ENCODE results near the gene BRSK1.

Gene BRSK1

DNA sequence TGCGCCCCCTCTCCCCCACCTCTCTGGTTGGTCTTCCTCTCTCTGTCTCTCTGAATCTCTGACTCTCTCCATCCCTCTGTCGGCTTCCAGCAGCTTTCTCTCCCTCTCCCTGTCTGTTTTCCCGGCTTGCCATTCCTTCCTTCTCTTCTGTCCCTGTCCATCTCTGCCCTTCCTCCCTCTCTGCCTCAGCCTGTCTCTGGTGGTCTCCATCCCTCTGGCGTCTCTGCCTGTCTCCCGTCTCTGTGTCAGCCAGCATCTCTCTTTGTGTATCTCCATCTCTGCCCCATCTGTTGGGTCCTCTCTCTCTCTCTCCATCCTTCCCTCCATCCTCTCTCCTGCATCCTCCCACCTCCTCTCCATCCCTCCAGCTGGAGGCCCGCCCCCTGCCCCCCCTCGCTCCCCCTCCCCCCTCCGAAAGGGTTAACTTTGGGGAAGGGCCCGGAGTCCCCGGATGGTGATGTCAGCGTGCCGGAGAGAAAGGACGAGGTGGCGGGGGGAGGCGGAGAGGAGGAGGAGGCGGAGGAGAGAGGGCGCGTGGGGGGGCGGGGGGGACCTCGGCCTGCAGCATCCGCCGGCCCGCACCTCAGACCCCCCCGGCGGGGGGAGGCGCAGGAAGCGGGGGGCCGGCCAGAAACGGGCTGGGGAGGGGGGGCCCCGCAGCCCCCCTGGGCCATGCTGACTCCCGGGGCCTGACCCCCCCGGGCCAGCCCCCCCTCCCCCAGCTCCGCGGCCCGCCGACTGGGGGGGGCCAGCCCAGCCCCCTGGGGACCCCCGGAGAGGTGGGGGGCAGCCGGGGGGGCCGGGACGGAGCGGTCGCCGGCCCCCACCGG lies at the start of gene BRSK1:
Gene BRSK1, plus strand, starts transcription at position 450 of the 830 bp plus-strand sequence. CDS start 446 bp downstream, outside the sequence.
- H3K4me3 ChIP-seq (ENCODE audit: low read depth, low read length) = no peak within 1 kb of the TSS
- TF ChIP-seq, protein P1, sequence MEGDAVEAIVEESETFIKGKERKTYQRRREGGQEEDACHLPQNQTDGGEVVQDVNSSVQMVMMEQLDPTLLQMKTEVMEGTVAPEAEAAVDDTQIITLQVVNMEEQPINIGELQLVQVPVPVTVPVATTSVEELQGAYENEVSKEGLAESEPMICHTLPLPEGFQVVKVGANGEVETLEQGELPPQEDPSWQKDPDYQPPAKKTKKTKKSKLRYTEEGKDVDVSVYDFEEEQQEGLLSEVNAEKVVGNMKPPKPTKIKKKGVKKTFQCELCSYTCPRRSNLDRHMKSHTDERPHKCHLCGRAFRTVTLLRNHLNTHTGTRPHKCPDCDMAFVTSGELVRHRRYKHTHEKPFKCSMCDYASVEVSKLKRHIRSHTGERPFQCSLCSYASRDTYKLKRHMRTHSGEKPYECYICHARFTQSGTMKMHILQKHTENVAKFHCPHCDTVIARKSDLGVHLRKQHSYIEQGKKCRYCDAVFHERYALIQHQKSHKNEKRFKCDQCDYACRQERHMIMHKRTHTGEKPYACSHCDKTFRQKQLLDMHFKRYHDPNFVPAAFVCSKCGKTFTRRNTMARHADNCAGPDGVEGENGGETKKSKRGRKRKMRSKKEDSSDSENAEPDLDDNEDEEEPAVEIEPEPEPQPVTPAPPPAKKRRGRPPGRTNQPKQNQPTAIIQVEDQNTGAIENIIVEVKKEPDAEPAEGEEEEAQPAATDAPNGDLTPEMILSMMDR (IDR thresholded peaks at IDR 0.05; ENCODE audit: low read depth, low read length, missing control alignments) = no peak
- no peak for DNase-seq (ENCODE audit: low read depth)

DNA sequence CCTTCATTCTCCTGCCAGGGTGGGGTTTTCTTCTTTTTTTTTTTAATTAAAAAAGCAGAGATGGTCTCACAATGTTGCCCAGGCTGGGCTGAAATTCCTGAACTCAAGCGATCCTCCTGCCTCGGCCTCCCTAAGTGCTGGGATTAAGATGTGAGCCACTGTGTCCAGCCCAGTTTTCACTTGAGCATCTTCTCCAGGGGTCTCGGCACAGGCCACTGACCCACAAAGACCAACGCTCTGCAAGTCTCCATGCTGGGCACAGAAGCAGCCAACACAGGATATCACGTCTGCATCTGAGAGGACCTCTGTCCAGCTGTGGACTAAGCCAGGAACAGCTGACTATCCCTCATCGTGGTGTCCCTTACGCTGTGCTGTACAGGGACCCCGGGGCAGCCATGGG lies 45.8 kb upstream of the BRSK1 start:
- no peak for DNase-seq (ENCODE audit: low read depth)
- TF ChIP-seq, protein P1 (IDR thresholded peaks at IDR 0.05; ENCODE audit: low read depth, low read length, missing control alignments) = no peak
- H3K4me3 ChIP-seq (ENCODE audit: low read depth, low read length) = no peak overlapping the region

DNA sequence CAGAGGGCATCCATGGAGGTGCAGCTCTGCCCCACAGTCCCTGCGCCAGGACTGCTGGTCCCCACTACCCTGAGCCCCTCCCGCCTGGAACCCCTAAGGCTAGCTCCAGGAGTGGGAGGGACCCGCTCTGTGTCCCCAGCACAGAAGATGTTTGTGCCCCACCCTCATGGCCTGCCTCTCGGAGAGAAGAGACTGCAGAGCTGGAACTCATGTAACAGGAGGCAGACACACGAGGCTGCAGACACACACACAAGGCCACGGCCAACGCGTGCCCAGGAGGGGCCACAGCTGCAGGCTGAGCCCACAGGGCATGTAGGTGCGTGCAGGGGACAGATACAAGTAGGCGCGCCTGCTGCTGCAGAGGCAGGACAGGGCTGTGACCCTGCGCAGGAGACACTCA lies 44.8 kb upstream of the BRSK1 start:
- TF ChIP-seq, protein P1 (IDR thresholded peaks at IDR 0.05; ENCODE audit: low read depth, low read length, missing control alignments) = no peak

DNA sequence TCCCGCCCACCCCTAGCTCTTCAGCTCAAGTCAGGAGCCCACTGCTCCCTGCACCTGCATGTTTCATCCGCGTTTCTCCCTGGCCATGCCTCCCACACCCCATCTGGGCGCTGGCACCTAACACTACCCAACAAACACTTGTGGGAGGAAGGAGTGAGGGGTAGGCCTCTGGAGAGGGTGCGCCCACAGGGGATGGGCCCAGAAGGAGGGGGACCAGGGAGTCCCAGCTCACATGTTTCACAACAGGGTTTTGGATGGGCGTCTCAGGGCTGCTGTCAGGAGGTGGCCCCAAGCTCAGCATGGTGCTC lies 43.1 kb upstream of the BRSK1 start:
- no peak for DNase-seq (ENCODE audit: low read depth)
- no peak overlapping the region for H3K4me3 ChIP-seq (ENCODE audit: low read depth, low read length)
- TF ChIP-seq, protein P1 (IDR thresholded peaks at IDR 0.05; ENCODE audit: low read depth, low read length, missing control alignments) = no peak

More for the DNA sequence above, 44.8 kb upstream of the BRSK1 start:
- DNase-seq (ENCODE audit: low read depth) = no peak
- H3K4me3 ChIP-seq (ENCODE audit: low read depth, low read length) = no peak overlapping the region

DNA sequence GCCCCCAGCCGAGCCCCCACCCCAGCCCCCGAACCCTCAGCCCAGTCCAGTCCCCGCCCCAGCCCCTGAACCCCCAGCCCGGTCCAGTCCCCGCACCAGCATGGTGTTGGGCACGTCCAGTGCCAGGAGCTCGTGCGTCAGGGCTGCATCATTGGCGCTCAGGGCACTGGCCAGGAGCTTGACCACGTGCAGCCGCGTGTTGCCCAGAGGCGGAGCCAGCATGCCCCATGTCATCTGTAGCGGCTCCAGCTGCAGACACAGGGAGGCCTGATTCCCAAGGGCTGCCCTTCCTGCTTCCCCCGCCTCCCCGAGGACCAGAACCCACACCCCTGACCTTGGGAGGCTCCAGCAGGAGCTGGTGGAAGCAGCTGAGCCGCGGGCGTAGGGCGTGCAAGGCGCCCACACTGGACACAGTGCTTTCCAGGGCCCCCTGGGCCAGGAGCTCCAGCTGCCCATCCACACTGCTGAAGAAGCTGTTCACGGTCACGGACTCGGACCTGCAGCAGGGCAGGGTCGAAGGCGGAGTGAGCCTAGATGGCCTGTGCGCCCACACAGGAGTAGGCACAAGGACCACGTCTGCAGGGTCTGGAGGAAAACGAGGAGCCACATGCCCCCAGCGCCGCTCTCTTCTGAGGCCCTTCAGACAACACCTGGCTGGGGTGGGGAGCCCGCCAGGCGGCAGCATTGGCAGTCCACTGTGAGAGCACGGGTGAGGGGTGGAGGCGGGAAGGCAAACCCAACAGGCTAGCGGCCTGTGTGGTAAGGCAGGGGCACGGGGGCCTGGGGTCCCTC lies 42.5 kb upstream of the BRSK1 start:
- no peak for DNase-seq (ENCODE audit: low read depth)
- H3K4me3 ChIP-seq (ENCODE audit: low read depth, low read length) = no peak overlapping the region
- TF ChIP-seq, protein P1 (IDR thresholded peaks at IDR 0.05; ENCODE audit: low read depth, low read length, missing control alignments) = no peak

DNA sequence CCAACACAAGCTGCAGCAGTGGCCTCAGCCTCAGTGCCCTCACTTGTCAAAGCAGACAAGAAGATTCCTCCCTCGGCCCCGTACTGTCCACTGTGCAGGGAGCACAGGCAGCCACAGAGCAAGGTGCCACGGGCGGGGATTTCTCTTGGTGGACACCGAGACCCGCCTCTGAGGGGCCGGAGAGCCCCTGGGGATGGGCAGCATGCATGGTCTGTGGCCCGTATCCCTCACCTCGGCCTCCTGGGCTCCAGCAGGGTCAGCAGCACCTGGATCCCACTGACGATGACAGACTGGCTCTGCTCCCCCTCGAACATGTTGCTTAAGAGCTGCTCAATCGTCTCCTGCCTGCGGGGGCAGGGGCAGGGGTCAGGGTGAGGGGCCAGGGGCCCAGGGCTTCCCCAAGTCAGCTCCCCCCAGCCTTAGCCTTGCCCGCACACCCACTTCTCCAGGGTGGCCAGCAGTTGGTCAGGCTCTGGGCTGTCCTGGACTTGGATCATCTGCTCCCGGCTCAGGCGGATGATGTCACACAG lies 41.8 kb upstream of the BRSK1 start:
- no peak for DNase-seq (ENCODE audit: low read depth)
- TF ChIP-seq, protein P1 (IDR thresholded peaks at IDR 0.05; ENCODE audit: low read depth, low read length, missing control alignments) = no peak
- H3K4me3 ChIP-seq (ENCODE audit: low read depth, low read length) = no peak overlapping the region

All from GM12864 (cell line).